NCI-H2107 treated with DMSO at 0.1 percent for 48 hours (cell line): ENCODE data around the gene SLC5A12.

Experiments
- DNase-seq: peaks from one replicate; lab custom pipeline; 2025; ENCODE audit not compliant: unreplicated experiment; lab: John Stamatoyannopoulos, UW

The SLC5A12 gene

GRCh38 chr11:26719998-26720397 is 1.9 kb downstream of the SLC5A12 start:
- DNase-seq: no peak

- DNase-seq: no peak
These were observed 2.4 kb downstream of the SLC5A12 start for GRCh38 chr11:26719289-26719973.

- no peak for DNase-seq
These were observed 4.1 kb downstream of the SLC5A12 start for GRCh38 chr11:26717771-26718170.

GRCh38 chr11:26715133-26715532 is 6.7 kb downstream of the SLC5A12 start:
- no peak for DNase-seq

- DNase-seq: no peak
These were observed 9.4 kb downstream of the SLC5A12 start for GRCh38 chr11:26712497-26712896.

GRCh38 chr11:26710489-26710888 is 11.4 kb downstream of the SLC5A12 start:
- DNase-seq: no peak

- no peak for DNase-seq
These were observed 13.0 kb downstream of the SLC5A12 start for GRCh38 chr11:26708736-26709456.

- DNase-seq: no peak
These were observed 15.7 kb downstream of the SLC5A12 start for GRCh38 chr11:26706181-26706580.

GRCh38 chr11:26704249-26704648 is 17.6 kb downstream of the SLC5A12 start:
- no peak for DNase-seq

- no peak for DNase-seq
These were observed 18.3 kb downstream of the SLC5A12 start for GRCh38 chr11:26703411-26704191.

GRCh38 chr11:26702406-26702805 is 19.5 kb downstream of the SLC5A12 start:
- DNase-seq: no peak

- no peak for DNase-seq
These were observed 21.2 kb downstream of the SLC5A12 start for GRCh38 chr11:26700574-26701235.

GRCh38 chr11:26698224-26698623 is 23.6 kb downstream of the SLC5A12 start:
- DNase-seq: no peak

GRCh38 chr11:26696330-26696729 is 25.5 kb downstream of the SLC5A12 start:
- DNase-seq: no peak

- no peak for DNase-seq
These were observed 33.2 kb downstream of the SLC5A12 start for GRCh38 chr11:26688701-26689100.

- DNase-seq: no peak
These were observed 34.5 kb downstream of the SLC5A12 start for GRCh38 chr11:26687351-26687750.

GRCh38 chr11:26677566-26677965 is 44.3 kb downstream of the SLC5A12 start:
- no peak for DNase-seq

GRCh38 chr11:26676641-26677040 is 45.2 kb downstream of the SLC5A12 start:
- DNase-seq: no peak

GRCh38 chr11:26675233-26675928 is 46.5 kb downstream of the SLC5A12 start:
- DNase-seq: no peak

- DNase-seq: no peak
These were observed 55.9 kb downstream of the SLC5A12 start for GRCh38 chr11:26665946-26666345.

- DNase-seq: no peak
These were observed 56.8 kb downstream of the SLC5A12 start for GRCh38 chr11:26665036-26665435.
